Gastroesophageal sphincter (tissue), 4 donors: ENCODE results near the gene SAMD14. TPM values are rescaled to one million over a fixed set of nuclear protein-coding genes. Genes with fewer than 3 reads are reported as not detected.
A peak's percentile ranks its signal among the peaks of the same experiment; 100 is the strongest.

Source experiments
- ATAC-seq: fragments of 150-250 bp; one replicate; pipeline ENCODE4 v1.9.1; 2016; ENCODE audit warnings: mild to moderate bottlenecking, moderate library complexity
- H3K27ac ChIP-seq, 4 donors: fragments of 200-600 bp; sonication (generic) in 3 of 4; 1 replicate in 3 of 4; 2 replicates in 1 of 4; pipeline ENCODE4 v1.5.1; 2016 to 2019
- H3K27me3 ChIP-seq: fragments of 200-600 bp; sonication (generic); one replicate; pipeline ENCODE4 v1.5.1; 2019
- H3K36me3 ChIP-seq, 2 donors: fragments of 200-600 bp; sonication (generic); one replicate each; pipeline ENCODE4 v1.5.1; 2019; ENCODE audit warnings: control low read depth in 1 of 2
- H3K4me1 ChIP-seq, 3 donors: fragments of 200-600 bp; sonication (generic); 1 replicate in 2 of 3; 2 replicates in 1 of 3; pipeline ENCODE4 v1.5.1; 2016 to 2019; ENCODE audit warnings: control low read depth in 2 of 3
- H3K4me3 ChIP-seq, 2 donors: fragments of 200-600 bp; sonication (generic); one replicate each; pipeline ENCODE4 v1.5.1; 2019; ENCODE audit warnings: mild to moderate bottlenecking in 1 of 2, moderate library complexity in 1 of 2
- H3K9me3 ChIP-seq, 3 donors: fragments of 200-600 bp; sonication (generic); one replicate each; pipeline ENCODE4 v1.5.1; 2017 to 2019; ENCODE audit warnings: control low read depth in 2 of 3
- CTCF ChIP-seq, 4 experiments: fragments of 200-600 bp in 2 of 4; fragments of 450-650 bp in 2 of 4; sonication (generic) in 1 of 4; IDR thresholded peaks; one replicate each; pipeline ENCODE4 v1.5.1; 2017 to 2019; ENCODE audit warnings: antibody characterized with exemption in 4 of 4, mild to moderate bottlenecking in 2 of 4, moderate library complexity in 2 of 4
- EP300 ChIP-seq: sonication (generic); formaldehyde crosslinking; IDR thresholded peaks from one replicate; pipeline ENCODE4 v1.6.1; 2017; ENCODE audit warnings: antibody characterized with exemption, mild to moderate bottlenecking
- POLR2A ChIP-seq, 2 donors: fragments of 450-650 bp; IDR thresholded peaks; one replicate each; pipeline ENCODE4 v1.6.1; 2017; ENCODE audit warnings: antibody characterized with exemption in 2 of 2, mild to moderate bottlenecking in 2 of 2, moderate library complexity in 1 of 2
- POLR2AphosphoS5 ChIP-seq: sonication (generic); formaldehyde crosslinking; IDR thresholded peaks from one replicate; pipeline ENCODE4 v1.6.1; 2017; ENCODE audit warnings: antibody characterized with exemption
- WGBS, 2 donors: methylation state at CpG; one replicate each; pipeline ENCODE4 v1.1.5; 2018; ENCODE audit warnings: low coverage in 1 of 2; 5-methylcytosine and 5-hydroxymethylcytosine counted together
- total RNA-seq, 4 donors: library from RNA; depleted of rRNA; stranded (reverse); fragments of >200 nt; gene quantifications; one replicate each; pipeline ENCODE4 v1.1.0, GENCODE V29; 2016

The SAMD14 gene
- total RNA-seq, 4 donors from 2014 or later = 1.3 to 2.8 (median 2.3) TPM

GRCh38 chr17:50076591-50077235, 53.2 kb downstream of the SAMD14 start:
- WGBS, 2 donors = 22 to 47% methylated on average over 3 of the region's 39 CpGs
- TF ChIP-seq CTCF (IDR thresholded peaks at IDR 0.05) = no peak
- no peak for TF ChIP-seq POLR2AphosphoS5
- TF ChIP-seq POLR2A (IDR thresholded peaks at IDR 0.05) = no peak
- no peak for TF ChIP-seq EP300
- peak overlapping the region in 1 of 4 donors; percentile 35 for H3K27ac ChIP-seq
- H3K9me3 ChIP-seq = no peaks in the 10 kb centered on the region
- no peaks in the 10 kb centered on the region for H3K27me3 ChIP-seq
- H3K4me1 ChIP-seq = peaks cover 0 to 10% (median 0%) of the 10 kb centered on the region in 3 donors
- H3K4me3 ChIP-seq = no peak overlapping the region
- no peak for ATAC-seq
- H3K36me3 ChIP-seq = peaks cover 0 to 100% of the 10 kb centered on the region in 2 donors

GRCh38 chr17:50076221-50076590, 53.8 kb downstream of the SAMD14 start:
- H3K36me3 ChIP-seq = peaks cover 0 to 100% of the 10 kb centered on the region in 2 donors
- 86% methylated on average over 2 of the region's 16 CpGs; no CpG with 5 or more reads in 1 of the 2 donors for WGBS, 2 donors
- H3K27ac ChIP-seq = peak overlapping the region in 1 of 4 donors; percentile 35
- H3K27me3 ChIP-seq = no peaks in the 10 kb centered on the region
- no peaks in the 10 kb centered on the region for H3K9me3 ChIP-seq
- no peak for ATAC-seq
- TF ChIP-seq EP300 (no peak), POLR2A (IDR thresholded peaks at IDR 0.05) (no peak), POLR2AphosphoS5 (no peak), CTCF (IDR thresholded peaks at IDR 0.05) (no peak)
- H3K4me1 ChIP-seq = peaks cover 0 to 10% (median 0%) of the 10 kb centered on the region in 3 donors
- no peak overlapping the region for H3K4me3 ChIP-seq

- Histone ChIP-seq H3K27ac (peak overlapping the region in 1 of 4 donors; percentile 35), H3K36me3 (peaks cover 0 to 100% of the 10 kb centered on the region in 2 donors)
These were observed 54.4 kb downstream of the SAMD14 start for GRCh38 chr17:50075446-50076032.

GRCh38 chr17:50074227-50074626, 55.7 kb downstream of the SAMD14 start:
- Histone ChIP-seq H3K9me3 (no peaks in the 10 kb centered on the region), H3K27me3 (no peaks in the 10 kb centered on the region), H3K4me3 (no peak overlapping the region), H3K36me3 (peaks cover 0 to 98% of the 10 kb centered on the region in 2 donors), H3K27ac (no peak overlapping the region), H3K4me1 (peaks cover 0 to 3% (median 0%) of the 10 kb centered on the region in 3 donors)
- no peak for ATAC-seq
- 100% methylated on average over 1 of the region's 6 CpGs; no CpG with 5 or more reads in 1 of the 2 donors for WGBS, 2 donors
- TF ChIP-seq POLR2A (IDR thresholded peaks at IDR 0.05) (no peak), POLR2AphosphoS5 (no peak), CTCF (IDR thresholded peaks at IDR 0.05) (no peak), EP300 (no peak)

More at GRCh38 chr17:50075446-50076032, 54.4 kb downstream of the SAMD14 start:
- Histone ChIP-seq H3K4me3 (no peak overlapping the region), H3K4me1 (peaks cover 0 to 10% (median 0%) of the 10 kb centered on the region in 3 donors), H3K9me3 (no peaks in the 10 kb centered on the region), H3K27me3 (no peaks in the 10 kb centered on the region)
- ATAC-seq = peak; percentile 13
- no CpG with 5 or more reads among the region's 16 CpGs for WGBS, 2 donors
- no peak for TF ChIP-seq POLR2A (IDR thresholded peaks at IDR 0.05)
- no peak for TF ChIP-seq EP300
- TF ChIP-seq CTCF (IDR thresholded peaks at IDR 0.05) = no peak
- no peak for TF ChIP-seq POLR2AphosphoS5

- H3K4me1 ChIP-seq = no peaks in the 10 kb centered on the region
- H3K27me3 ChIP-seq = no peaks in the 10 kb centered on the region
- H3K9me3 ChIP-seq = no peaks in the 10 kb centered on the region
- 100% methylated on average over 1 of the region's 1 CpG; no CpG with 5 or more reads in 1 of the 2 donors for WGBS, 2 donors
- ATAC-seq = no peak
- H3K4me3 ChIP-seq = no peak overlapping the region
- no peak overlapping the region for H3K27ac ChIP-seq
- peaks cover 0 to 96% of the 10 kb centered on the region in 2 donors for H3K36me3 ChIP-seq
- TF ChIP-seq POLR2A (IDR thresholded peaks at IDR 0.05) (no peak), POLR2AphosphoS5 (no peak), EP300 (no peak), CTCF (IDR thresholded peaks at IDR 0.05) (no peak)
These were observed 57.0 kb downstream of the SAMD14 start for GRCh38 chr17:50072925-50073324.
